NCI-H345 treated with DMSO at 0.1 percent for 48 hours (cell line): ENCODE results near the gene TMEM260.

Experiments
- DNase-seq: peaks from one replicate; lab custom pipeline; 2025; ENCODE audit not compliant: unreplicated experiment; lab: John Stamatoyannopoulos, UW

TMEM260 gene

DNA sequence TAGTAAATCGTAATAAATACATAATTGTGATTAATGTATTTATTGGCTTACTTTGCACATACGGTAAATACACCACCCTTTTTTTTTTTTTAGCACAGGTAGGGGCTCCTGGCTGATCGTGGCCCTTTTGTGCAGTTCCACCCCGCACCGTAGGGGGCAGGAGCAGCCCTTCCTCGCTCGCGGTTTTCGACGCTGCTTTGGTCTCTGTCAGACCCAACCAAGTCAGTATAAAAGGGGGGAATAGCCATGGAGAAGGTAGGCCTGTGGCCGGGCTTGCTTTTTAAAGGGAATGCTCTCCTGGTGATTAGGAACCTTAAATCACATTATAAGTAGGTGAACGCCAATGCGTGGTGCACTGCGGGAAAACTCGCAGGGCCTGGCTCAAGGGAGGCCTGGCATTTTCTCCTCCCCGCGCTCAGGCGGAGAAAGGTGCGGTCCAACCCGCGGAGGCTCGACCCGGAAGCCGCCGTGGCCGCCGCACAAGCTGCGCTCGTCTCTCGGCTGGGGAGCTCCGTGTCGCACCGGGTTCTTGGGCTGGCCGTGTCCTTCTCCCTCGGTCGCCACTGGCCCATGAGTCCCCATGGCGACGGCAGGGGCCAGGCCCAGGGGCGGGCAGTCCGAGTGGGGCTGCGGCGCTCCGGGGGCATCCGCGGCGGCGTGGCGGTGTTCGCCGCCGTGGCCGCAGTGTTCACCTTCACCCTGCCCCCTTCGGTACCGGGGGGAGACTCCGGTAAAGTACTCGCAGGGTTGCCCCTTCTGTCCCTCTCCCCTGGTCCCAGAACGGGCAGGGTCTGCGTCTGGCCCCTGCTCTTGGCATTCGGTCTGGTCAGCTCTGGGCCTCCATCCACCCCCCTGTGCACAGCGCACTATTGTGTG, at the start of gene TMEM260:
Gene TMEM260, plus strand, starts transcription at position 454 of the 876 bp plus-strand sequence. Its CDS starts 117 bp downstream, at position 571.
- peak; percentile 92 for DNase-seq

DNA sequence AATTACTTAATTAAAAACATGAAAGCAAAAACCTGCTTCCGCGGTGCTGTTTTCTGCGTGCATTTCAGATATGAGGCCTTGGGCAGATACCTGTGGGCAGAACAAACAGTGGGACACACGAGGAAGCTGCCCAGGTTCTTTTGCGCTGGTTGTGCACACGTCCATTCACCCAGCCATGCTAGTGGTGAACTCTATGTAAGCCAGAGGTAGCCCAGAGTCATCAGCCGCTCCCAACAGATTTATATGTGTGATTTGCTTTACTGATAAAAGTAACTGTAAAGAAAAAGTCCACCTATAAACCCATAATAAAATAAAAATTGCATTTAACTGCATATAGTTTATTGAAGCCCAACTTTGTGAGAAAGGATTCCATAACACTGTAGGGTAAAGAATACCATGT, 47.1 kb upstream of the TMEM260 start:
- DNase-seq: no peak

DNA sequence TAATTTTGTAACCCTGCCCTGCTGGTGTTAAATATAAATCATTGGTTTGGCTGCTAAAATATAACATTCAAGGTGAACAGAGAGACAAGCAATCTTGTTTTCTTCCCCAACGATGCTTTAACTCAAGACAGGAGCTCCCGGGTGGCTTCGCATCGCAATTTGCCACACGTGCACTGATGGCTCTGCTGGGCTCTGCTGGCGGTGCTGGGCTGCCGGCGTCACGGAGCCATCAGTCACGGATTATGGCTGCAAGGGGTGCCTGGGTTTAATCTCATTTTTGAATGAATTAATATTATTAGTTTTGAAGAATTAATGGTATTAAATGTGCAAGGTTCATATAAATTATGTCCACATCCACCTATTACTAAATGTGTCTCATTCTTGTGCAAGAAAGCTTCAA, 44.9 kb upstream of the TMEM260 start:
- DNase-seq: no peak

DNA sequence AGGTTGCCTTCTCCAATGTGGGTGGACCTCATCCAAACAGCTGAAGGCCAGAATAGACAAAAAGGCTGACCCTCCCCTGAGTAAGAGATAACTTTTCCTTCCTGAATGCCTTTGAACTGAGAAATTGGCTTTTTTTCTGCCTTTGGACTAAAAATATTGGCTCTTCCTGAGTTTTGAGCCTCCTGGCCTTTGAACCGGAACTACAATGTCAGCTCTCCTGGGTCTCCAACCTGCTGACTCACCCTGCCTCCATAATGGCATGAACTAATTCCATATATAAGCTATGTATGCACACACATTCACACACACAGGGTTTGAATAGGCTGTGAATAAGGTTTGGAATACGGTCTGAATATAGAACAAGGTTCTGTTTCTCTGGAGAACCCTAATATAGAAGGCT, 39.7 kb upstream of the TMEM260 start:
- no peak for DNase-seq

DNA sequence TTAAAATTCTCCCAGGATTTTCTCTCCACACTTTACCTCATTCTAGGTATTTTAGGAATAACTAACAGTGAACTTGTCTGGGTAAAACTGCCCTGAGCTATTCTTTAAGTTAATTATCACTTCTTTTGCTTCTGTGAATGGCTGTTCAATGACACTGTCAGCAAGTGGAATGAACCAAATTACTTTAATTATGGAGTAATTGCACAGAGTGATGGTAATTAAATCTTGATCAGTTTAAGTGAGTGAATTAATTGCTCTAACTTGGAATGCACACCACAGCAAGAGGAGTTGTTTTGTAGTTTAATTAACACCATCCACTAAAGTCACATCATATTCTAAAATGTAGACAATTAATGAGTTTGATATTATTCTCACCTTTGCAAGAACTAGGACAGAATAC, 36.2 kb upstream of the TMEM260 start:
- DNase-seq: no peak

DNA sequence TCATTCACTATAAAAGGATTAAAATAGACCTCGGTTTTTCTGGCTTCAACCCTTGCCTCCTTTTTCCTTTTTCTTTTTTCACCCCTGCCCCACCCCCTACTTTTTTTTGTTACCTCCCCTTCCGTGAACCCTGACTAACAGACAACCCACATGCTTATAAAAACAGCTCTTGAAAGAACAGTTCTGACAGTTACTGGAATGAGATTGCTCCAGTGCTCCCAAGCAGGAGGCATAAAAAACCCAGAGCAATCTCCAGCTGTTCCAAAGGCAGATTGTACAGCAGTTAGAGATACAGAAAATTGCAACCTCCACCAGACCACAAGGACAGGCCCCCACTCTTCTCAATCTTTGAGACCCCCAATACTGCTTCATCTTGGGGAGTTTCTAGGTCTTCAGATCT, 29.9 kb upstream of the TMEM260 start:
- DNase-seq: no peak

DNA sequence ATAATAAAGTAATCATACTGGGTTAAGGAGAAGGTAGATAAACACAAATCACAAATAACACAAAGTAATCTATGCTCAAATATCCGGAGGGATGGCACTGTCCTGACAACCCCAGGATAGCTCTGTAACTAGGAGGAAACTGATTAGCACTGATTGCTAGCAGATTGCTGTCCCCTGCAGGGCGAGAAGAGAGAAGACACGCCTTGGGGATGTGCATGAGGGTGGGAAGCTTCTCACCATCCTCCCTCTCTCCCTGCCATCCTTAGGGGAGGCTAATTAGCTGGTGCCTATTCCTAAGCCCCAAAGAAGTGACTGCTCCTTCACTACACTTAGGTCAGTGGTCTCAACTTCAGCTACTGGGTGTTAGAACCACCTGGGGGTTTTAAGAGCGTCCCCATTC, 27.0 kb upstream of the TMEM260 start:
- no peak for DNase-seq

DNA sequence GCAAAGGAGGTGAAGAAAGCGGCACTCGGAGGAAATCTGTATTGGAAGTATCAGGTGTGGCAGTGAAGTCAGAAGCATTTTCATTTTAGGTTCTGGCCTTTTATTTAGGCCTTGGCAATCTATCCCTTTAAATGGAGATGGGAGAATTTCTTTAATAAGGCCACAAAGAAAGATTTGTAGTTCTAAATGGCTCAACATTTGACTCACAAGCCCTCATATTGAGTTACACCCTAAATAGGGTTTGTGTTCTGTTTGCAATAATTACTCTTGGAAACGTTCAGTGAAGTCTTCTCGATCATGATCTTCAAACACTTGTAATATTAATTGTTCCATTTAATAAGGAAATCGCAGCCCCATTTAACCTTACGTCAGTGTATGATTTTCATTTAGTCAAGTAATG, 25.3 kb upstream of the TMEM260 start:
- DNase-seq: no peak

DNA sequence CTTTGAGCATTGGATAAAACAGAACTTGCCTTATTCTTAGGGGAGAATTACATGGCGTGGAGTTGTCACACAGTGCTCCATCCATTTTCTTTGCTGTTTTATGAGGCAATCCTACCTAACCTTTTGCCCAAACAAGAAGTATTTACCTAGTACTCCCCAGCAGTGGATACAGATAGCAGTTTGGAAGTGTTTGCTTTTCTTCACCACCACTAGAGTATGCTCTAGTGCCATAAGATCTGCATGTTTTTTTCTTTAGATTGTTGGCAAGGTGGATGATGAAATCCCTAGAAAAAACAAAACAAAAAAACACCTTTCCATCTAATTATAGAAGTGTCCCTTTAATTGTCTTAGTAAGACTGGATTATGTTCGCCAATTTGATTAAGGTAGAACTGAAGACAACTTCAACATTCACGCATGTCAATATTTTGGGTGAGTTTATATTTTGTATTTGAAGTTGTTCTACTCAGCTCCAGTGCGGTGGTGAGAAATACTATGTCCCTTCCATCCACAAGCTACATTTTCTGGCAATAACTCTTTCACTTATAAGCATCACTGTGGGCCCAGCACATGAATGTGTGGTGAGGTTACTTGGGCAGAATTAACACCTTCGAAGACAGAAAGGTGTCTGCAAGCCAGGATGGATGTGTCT, 23.6 kb upstream of the TMEM260 start:
- DNase-seq: peak; percentile 9

DNA sequence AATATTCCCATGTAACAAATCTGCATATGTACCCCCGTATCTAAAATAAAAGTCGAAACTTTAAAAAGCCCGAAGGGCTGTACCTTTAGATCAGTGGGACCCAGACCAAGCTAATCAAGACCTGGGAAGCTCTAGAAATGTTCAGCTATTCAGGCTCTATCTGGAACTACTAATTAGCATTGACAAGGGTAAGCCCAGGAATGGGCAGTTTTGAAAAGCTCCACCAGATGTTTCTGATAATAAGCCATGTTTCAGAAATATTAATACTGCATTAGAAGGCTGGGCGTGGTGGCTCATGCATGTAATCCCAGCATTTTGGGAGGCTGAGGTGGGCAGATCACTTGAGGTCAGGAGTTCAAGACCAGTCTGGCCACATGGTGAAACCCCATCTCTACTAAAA, 20.4 kb upstream of the TMEM260 start:
- no peak for DNase-seq

DNA sequence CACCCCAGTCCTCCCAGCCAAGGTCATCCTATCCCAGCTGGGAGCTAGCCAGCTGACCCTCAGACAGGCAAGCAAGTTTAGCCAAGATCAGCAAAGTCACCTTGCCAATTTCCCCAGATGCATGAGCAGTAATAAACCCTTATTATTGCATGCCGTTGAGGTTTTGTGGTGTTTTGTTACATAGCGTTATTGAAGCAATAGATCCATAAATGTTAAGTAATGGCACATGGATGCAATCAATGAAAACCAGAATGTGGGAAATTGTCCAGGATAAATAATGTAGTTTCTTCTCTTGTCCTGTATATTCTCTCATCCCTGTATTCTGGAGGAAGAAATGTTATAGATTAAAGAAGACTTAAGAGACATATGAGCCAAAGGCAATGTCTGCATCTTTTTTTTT, 18.0 kb upstream of the TMEM260 start:
- DNase-seq: no peak

DNA sequence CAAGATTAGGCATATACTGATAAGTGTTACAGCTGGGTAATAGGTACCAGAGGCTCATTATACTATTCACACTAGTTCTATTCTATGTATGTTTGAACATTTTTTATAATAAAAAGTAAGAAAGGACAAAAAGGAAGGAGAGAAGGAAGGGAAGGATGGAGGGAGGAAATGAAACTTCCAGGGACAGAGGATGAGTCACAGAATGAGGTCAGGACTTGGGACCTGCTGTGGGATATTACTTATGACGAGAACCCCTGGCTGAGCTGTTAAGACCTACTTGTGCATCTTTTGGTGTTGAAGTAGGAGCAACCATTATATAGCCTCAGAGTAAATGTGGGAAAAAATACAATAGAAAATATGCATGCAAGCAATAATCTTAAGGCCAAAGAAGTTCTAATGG, 16.7 kb upstream of the TMEM260 start:
- no peak for DNase-seq

DNA sequence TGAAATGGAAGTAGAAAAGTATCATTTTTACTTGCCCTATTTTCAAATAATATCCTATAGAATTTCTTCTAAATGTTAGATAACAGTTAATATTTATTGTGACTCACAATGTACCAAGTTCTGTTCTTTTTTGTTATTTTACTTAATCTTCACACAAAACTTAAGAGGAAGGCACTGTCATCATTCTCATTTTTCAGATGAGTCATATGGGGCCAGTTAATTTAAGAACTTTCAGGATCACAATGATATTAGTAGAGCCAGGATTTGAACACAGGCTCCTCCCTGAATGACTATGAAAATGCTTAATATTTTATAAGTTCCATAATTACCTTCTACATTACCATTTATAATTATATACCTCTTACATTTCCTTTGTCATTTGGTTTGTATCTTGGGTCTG, 10.4 kb upstream of the TMEM260 start:
- DNase-seq: no peak

DNA sequence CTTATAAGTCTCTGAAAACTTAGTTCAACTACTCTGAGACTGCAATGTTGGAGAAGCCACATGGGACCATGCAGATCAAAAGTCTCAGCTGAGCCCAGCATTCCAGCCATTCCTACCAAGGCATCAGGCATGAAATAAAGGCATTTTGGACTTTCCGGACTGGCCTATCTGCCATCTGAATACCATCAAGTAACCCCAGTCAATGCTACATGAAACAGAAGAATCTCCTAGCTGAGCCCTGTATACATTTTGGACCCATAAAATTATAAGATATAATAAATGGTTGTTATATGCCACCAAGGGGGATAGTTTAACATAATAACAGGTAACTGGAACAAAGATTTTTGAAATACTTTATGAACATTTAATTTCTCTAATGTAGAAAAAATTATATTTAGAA, 9.3 kb upstream of the TMEM260 start:
- no peak for DNase-seq

DNA sequence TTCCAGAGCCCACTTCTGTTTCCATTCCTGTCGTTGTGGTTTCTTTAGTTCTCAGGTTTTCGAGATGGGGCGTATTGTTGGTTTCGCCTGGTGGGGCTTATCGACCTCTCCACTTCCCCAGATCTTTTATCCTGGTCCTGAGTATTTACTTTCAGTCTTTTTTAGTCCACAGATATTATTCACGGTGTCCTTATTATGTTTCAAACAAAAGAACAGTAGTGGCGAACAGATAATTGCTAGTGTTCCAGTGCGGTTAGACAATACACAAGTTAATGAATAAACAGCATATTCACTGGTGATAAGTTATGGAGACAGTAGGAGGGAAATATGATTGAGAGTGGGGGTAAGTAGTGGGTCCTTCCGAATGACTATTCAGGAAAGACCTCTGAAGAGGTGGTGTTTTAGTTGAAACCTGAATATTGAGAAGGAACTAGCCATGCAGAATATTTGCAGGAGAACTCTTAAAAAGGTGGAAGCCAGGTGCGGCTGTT, 668 bp downstream of the TMEM260 start:
- DNase-seq: peak; percentile 35

DNA sequence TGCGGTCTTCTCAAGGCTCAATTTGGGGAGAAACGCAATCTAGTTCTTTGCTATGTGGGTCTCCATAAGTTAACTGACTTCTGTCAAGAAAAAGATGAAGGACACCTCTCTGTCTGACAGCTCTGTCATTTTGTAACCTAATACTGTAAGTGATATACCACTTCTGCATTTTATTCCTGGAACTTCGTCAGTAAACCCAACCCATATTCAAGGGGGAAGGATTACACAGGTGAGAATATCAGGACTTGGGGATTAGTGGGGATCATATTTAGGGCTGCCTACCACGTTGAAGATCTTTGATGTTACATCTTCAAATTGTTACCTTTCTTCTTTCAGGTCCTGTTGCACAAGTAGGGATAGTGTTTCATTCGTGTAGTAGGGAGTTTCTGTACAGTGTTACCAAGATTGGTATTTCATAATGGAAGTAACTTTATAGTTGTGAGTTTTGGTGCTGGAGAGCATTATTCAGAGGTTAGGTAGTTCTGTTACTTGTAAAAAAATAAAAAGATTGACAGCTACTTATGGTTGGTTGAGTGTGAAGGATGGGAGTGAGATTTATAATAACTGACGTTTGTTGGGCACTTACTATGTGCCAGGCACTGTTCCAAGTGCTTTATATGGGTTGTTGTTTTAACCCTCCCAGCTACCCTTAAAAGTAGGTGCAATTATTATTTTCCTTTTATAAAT, 1.6 kb downstream of the TMEM260 start:
- no peak for DNase-seq

DNA sequence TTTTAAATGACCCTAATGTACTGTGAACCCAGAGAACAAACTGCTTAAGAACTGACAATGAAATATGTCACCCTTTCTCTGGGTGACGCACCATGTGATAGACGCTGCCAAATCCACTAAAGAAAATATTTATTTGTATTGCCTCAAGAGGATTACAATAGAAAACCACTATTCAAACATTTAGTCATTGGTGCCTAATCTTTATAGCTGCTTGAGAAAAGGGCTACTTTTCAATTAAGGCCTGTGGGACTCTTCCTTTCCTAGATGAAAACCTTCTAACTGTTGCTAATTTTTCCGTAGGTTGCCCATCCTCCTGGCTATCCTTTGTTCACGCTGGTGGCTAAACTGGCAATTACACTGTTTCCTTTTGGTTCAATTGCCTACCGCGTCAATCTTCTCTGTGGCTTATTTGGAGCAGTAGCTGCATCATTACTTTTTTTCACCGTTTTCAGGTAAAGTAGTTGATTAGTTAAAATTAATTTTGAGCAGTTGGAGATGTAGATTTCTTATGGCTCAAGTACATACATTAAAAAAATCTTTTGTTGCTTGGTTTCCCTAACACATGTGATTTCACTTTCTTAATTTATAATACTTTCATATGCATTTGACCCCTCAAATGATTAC, 6.0 kb downstream of the TMEM260 start:
- DNase-seq: no peak

DNA sequence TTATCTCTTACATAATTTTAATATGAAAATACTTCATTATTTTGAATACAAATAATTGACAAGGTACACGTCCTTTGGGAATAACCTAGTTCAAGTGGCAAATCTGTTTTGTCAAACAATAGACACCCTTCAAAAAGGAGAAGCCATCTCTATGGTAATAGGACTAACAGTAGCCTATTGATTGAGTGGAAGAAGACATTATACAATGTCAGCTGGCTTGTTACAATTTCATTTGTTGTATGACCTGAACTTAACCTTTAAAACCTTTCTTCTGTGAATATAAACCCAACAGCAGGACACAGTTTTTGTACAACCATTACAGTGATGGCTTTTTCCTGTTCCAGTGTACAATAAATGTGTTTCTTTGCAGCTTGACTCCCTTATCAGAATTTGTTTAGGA, 8.1 kb downstream of the TMEM260 start:
- no peak for DNase-seq

DNA sequence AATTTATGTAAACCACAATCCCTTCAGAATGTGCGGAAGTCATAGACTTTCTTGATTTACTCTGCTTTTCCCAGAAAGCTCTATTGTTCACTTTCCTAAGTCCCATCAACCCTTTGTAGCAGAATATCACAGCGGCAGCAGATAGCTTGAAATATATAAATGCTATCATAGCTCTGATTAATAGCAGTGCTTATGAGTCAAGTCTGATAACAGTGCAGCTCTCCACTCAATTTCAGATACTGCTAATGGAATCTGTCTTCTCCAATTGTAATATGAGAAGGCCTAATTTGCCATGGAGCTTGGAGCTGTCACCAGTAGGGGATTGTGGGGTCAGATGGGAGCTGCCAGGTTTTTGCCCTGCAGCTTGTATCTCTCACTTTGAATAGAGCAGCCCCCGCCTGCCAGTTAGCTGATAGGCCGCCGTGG, 10.9 kb downstream of the TMEM260 start:
- DNase-seq: no peak

DNA sequence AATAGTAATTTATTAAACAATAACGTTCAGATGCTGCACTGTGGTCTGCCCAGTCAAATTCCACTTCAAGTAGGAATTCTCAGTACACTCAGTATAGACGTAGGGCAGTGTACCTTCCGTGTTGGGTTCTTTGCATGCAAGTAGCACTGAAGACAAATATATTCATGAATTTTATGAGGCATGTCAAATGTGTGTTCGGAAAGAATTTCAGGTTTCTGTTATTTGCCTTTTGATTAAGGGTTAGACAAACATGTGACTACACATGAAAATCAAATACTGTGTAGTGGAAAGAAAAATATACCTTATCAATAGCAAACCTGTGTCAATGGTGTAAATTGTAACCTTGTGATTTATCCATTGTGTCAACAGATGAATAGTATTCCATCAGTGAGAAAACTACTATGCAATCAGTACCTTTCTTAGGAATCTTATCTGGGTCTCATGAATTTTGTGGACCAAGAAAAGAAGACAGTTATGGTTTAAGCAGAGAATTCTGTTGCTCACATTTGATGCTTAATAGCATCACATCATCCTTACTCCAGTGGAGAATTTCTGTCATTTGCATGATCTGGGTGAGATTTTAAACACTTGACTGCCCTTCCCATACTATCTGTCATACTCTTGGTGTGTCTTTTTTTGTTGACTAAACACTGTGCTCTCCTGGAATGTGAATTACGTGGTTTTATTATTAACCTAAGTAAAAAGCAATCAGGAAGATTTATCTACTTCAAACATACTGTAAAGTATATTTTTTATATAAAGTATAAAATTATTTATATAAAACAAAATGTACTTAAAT, 13.3 kb downstream of the TMEM260 start:
- no peak for DNase-seq

DNA sequence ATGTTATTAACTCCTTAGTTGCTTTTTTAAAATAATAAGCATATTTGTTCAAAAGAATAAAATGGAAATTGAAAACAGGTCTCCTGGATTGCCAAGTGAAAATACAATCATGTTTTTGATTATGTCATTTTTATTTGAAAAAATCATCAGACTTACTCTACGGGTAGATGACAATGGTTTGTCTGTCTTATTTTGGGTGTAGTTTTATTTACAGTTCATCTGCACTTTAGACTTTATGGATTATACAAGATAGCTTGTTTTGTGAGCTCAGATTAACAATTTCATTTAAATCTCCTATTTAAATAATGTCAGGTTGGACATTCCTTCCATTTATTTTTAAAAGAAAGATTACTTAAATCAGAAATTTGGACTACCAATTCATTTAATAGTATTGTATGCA, 14.8 kb downstream of the TMEM260 start:
- no peak for DNase-seq
